ENCODE data around the gene ZNF84. TPM values are rescaled to one million over a fixed set of nuclear protein-coding genes. Genes with fewer than 3 reads are reported as not detected.

The ZNF84 gene
- total RNA-seq, 2 experiments from 2014 or later = 26.9 to 37.9 TPM

GRCh38 chr12:133080368-133081158, 43.3 kb downstream of the ZNF84 start, which contains the start of gene ZNF140:
Gene ZNF140, plus strand, starts transcription at chr12:133080923. Its CDS starts 398 bp downstream, at chr12:133081321.
- TF ChIP-seq EZH2phosphoT487 (IDR thresholded peaks at IDR 0.05; ENCODE audit: borderline replicate concordance, low read depth, low read length) = no peak
- TF ChIP-seq, protein P1, sequence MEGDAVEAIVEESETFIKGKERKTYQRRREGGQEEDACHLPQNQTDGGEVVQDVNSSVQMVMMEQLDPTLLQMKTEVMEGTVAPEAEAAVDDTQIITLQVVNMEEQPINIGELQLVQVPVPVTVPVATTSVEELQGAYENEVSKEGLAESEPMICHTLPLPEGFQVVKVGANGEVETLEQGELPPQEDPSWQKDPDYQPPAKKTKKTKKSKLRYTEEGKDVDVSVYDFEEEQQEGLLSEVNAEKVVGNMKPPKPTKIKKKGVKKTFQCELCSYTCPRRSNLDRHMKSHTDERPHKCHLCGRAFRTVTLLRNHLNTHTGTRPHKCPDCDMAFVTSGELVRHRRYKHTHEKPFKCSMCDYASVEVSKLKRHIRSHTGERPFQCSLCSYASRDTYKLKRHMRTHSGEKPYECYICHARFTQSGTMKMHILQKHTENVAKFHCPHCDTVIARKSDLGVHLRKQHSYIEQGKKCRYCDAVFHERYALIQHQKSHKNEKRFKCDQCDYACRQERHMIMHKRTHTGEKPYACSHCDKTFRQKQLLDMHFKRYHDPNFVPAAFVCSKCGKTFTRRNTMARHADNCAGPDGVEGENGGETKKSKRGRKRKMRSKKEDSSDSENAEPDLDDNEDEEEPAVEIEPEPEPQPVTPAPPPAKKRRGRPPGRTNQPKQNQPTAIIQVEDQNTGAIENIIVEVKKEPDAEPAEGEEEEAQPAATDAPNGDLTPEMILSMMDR (conservative IDR thresholded peaks at IDR 0.05; ENCODE audit: low read length) = 0 out of 2 replicates have a peak, but pooled peaks have one; percentile 35
- Histone ChIP-seq H3K9me3 (ENCODE audit: low read length) (peaks cover 64% of the 10 kb centered on the region), H3K4me2 (ENCODE audit: low read length) (peak within 1 kb of the TSS; percentile 90), H3K36me3 (ENCODE audit: insufficient read depth, low read length) (peaks cover 40% of the 10 kb centered on the region), H3K4me3 (ENCODE audit: low read depth, low read length, poor library complexity, severe bottlenecking) (peak within 1 kb of the TSS; percentile 86), H3K79me2 (ENCODE audit: insufficient read depth, low read depth, low read length) (peaks cover 9% of the 10 kb centered on the region; the same call in 1 of the 2 replicates), H4K20me1 (ENCODE audit: insufficient read depth, low read length) (no peaks in the 10 kb centered on the region), H2AFZ (ENCODE audit: low read length) (peak within 1 kb of the TSS; percentile 100), H3K27ac (ENCODE audit: low read depth, low read length, poor library complexity, severe bottlenecking) (peak within 1 kb of the TSS; percentile 87), H3K4me1 (ENCODE audit: insufficient read depth, low read length, poor library complexity, severe bottlenecking) (peaks cover 15% of the 10 kb centered on the region), H3K9me2 (ENCODE audit: insufficient read depth, low read length) (no peaks in the 10 kb centered on the region)
- CTCF ChIA-PET (ENCODE audit: unreplicated experiment) = no interaction called here
- intact Hi-C loops (cut with micrococcal nuclease; ENCODE audit: unreplicated experiment) = loop anchor here (1.0 kb wide), 5 partner anchors 43 to 124 kb away; partner anchors contain the start of genes ZNF10, ZNF26, ZNF268 and ZNF605
- peak; percentile 98 for DNase-seq (ENCODE audit: low spot score)
- no TSS peak for BruUV-seq (replicated peaks)
- POLR2A ChIA-PET = interaction anchor here (0.6 to 1.1 kb wide), 2 partner anchors 95 to 122 kb away, joined by 3 to 4 read pairs; partner anchors contain the start of gene ZNF26

DNA sequence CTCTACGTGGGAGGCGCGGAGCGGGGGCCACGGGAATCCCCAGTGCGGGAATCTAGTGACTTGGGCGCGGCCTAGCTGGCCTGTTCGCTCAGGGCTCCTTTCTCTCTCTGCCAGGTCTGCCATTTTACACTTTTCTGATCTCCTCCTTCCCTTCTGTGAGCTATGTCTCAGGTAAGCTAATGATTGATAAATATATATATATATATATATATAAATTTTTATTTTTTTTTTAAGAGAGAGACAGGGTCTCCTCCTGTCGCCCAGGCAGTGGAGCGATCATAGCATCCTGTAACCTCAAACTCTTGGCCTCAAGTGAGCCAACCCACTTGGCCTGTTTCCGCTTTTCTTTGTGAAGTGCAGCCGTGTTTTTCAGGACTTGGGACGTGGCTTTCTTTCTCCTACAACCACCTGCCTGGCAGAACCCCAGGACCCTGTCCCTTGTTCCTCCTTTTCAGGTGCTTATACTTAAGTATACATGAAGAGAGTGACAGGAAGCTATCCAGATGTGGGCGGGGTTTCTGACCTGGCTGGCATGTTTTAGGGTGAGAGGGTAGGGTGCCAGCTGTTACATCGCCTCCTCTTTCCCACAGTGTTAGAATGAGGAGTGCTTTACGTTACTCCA, 44.0 kb downstream of the ZNF84 start:
- no peaks in the 10 kb centered on the region for H4K20me1 ChIP-seq (ENCODE audit: insufficient read depth, low read length)
- H2AFZ ChIP-seq (ENCODE audit: low read length) = peak overlapping the region; percentile 52; the same call in 1 of the 2 replicates
- H3K79me2 ChIP-seq (ENCODE audit: insufficient read depth, low read depth, low read length) = peaks cover 9% of the 10 kb centered on the region; the same call in 1 of the 2 replicates
- no peaks in the 10 kb centered on the region for H3K9me2 ChIP-seq (ENCODE audit: insufficient read depth, low read length)
- intact Hi-C loops (cut with micrococcal nuclease; ENCODE audit: unreplicated experiment) = no loop called here
- H3K4me3 ChIP-seq (ENCODE audit: low read depth, low read length, poor library complexity, severe bottlenecking) = peak overlapping the region; percentile 86
- H3K4me1 ChIP-seq (ENCODE audit: insufficient read depth, low read length, poor library complexity, severe bottlenecking) = peaks cover 15% of the 10 kb centered on the region
- peak; percentile 23 for DNase-seq (ENCODE audit: low spot score)
- peaks cover 66% of the 10 kb centered on the region for H3K9me3 ChIP-seq (ENCODE audit: low read length)
- H3K27ac ChIP-seq (ENCODE audit: low read depth, low read length, poor library complexity, severe bottlenecking) = peak overlapping the region; percentile 87
- peak overlapping the region; percentile 90 for H3K4me2 ChIP-seq (ENCODE audit: low read length)
- H3K36me3 ChIP-seq (ENCODE audit: insufficient read depth, low read length) = peaks cover 47% of the 10 kb centered on the region
- ChIA-PET POLR2A (interaction anchor here (1.4 kb wide), 1 partner anchor 94 kb away, joined by 4 read pairs; the partner anchor contains the start of gene ZNF26), CTCF (ENCODE audit: unreplicated experiment) (interaction anchor here (0.6 kb wide), 1 partner anchor 481 kb away, joined by 4 read pairs; no protein-coding TSS in a partner anchor)
- TF ChIP-seq EZH2phosphoT487 (IDR thresholded peaks at IDR 0.05; ENCODE audit: borderline replicate concordance, low read depth, low read length) = no peak
- TF ChIP-seq, protein P1 (conservative IDR thresholded peaks at IDR 0.05; ENCODE audit: low read length) = no peak
- no TSS peak for BruUV-seq (replicated peaks)

All from OCI-LY7 (cell line).